A673 (cell line): ENCODE results near the gene FBXW4. TPM values are rescaled to one million over a fixed set of nuclear protein-coding genes. Genes with fewer than 3 reads are reported as not detected.

Source experiments
- BruUV-seq: library from RNA; stranded (reverse); fragments of 400-500 nt; replicated peaks from 2 replicates; lab custom pipeline; 2021; lab: Mats Ljungman, UMichigan
- CTCF ChIA-PET: fragments of 300-600 bp; sonication (Branson Sonifier 250); formaldehyde crosslinking; loops from one replicate; lab custom pipeline; 2022; ENCODE audit warnings: antibody characterized with exemption; lab: Charles Lee
- POLR2A ChIA-PET: fragments of 300-600 bp; sonication (Branson Sonifier 250); formaldehyde crosslinking; loops from one replicate; lab custom pipeline; 2022; ENCODE audit warnings: antibody characterized with exemption; ENCODE audit not compliant: low non-redundant PET; lab: Charles Lee
- DNase-seq: peaks from one replicate; pipeline ENCODE4 v3.0.0-alpha.2; 2015; ENCODE audit warnings: low spot score
- H3K27ac ChIP-seq: fragments of 200-600 bp; sonication (generic); 2 replicates; pipeline ENCODE4 v1.5.1; 2016; ENCODE audit warnings: mixed run types, low read depth, mild to moderate bottlenecking, mixed read lengths, antibody characterized with exemption, low read length; ENCODE audit not compliant: poor library complexity, severe bottlenecking
- H3K27me3 ChIP-seq: fragments of 200-600 bp; sonication (generic); replicated peaks from 2 replicates; pipeline ENCODE4 v1.6.1; 2017; ENCODE audit warnings: mixed run types, low read depth, mild to moderate bottlenecking, mixed read lengths, antibody characterized with exemption, low read length; ENCODE audit not compliant: insufficient read depth, poor library complexity
- H3K36me3 ChIP-seq: fragments of 200-600 bp; sonication (generic); 2 replicates; pipeline ENCODE4 v1.6.1; 2016; ENCODE audit warnings: mixed run types, mild to moderate bottlenecking, mixed read lengths, antibody characterized with exemption, low read length; ENCODE audit not compliant: insufficient read depth, poor library complexity, severe bottlenecking
- H3K4me1 ChIP-seq: fragments of 200-600 bp; sonication (generic); 2 replicates; pipeline ENCODE4 v1.6.1; 2017; ENCODE audit warnings: mixed run types, mild to moderate bottlenecking, mixed read lengths, antibody characterized with exemption, low read length; ENCODE audit not compliant: insufficient read depth, poor library complexity, severe bottlenecking
- H3K4me3 ChIP-seq: fragments of 200-600 bp; sonication (generic); 2 replicates; pipeline ENCODE4 v1.5.1; 2016; ENCODE audit warnings: low read depth, mixed run types, mild to moderate bottlenecking, mixed read lengths, low read length; ENCODE audit not compliant: poor library complexity, severe bottlenecking
- H3K9me3 ChIP-seq: fragments of 200-600 bp; sonication (generic); 2 replicates; pipeline ENCODE4 v1.6.1; 2016; ENCODE audit warnings: mixed run types, low read depth, mild to moderate bottlenecking, mixed read lengths, antibody characterized with exemption, low read length; ENCODE audit not compliant: poor library complexity, severe bottlenecking
- EZH2 ChIP-seq: fragments of 200-600 bp; sonication (generic); IDR thresholded peaks from 2 replicates; pipeline ENCODE4 v1.6.1; 2017; ENCODE audit warnings: borderline replicate concordance, low read depth, mild to moderate bottlenecking, mixed read lengths, antibody characterized with exemption, low read length; ENCODE audit not compliant: poor library complexity, severe bottlenecking
- intact Hi-C: fragments of 100-400 bp; cut with micrococcal nuclease; formaldehyde crosslinking; loops from one replicate; pipeline ENCODE4 v1.10.0; 2022; ENCODE audit not compliant: unreplicated experiment
- total RNA-seq: library from RNA; stranded (reverse); gene quantifications from 2 replicates; pipeline ENCODE4 v1.2.3, GENCODE V29; 2021
- TF ChIP-seq, protein P1 (sequence below): fragments of 300-800, 200-600 bp; sonication (generic); conservative IDR thresholded peaks from 2 replicates; pipeline ENCODE4 v1.5.1; 2017; ENCODE audit warnings: low read depth, mild to moderate bottlenecking, antibody characterized with exemption, low read length, moderate library complexity, mixed read lengths

The FBXW4 gene
- total RNA-seq, 1 experiment from 2014 or later = 19.5 TPM

DNA sequence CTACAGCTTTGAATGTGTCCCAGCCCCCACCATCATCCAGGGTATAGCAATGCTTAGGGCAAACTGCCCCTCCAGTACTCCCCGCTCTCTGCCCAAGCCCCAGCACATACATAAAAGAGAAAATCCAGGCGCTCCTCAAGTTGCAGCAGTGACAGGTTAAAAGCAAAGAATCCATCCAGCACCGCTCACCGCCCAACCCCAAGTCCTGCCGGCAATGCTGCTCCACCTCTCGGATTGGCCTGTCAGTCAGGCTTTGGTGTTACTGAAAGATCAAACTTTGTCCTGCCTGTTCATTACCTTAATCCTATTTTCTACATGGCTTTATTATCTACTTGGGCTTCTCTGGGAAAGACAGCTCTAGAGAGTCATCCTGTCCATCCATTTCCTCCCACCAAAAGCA lies 75.0 kb downstream of the FBXW4 start:
- TF ChIP-seq, protein P1, sequence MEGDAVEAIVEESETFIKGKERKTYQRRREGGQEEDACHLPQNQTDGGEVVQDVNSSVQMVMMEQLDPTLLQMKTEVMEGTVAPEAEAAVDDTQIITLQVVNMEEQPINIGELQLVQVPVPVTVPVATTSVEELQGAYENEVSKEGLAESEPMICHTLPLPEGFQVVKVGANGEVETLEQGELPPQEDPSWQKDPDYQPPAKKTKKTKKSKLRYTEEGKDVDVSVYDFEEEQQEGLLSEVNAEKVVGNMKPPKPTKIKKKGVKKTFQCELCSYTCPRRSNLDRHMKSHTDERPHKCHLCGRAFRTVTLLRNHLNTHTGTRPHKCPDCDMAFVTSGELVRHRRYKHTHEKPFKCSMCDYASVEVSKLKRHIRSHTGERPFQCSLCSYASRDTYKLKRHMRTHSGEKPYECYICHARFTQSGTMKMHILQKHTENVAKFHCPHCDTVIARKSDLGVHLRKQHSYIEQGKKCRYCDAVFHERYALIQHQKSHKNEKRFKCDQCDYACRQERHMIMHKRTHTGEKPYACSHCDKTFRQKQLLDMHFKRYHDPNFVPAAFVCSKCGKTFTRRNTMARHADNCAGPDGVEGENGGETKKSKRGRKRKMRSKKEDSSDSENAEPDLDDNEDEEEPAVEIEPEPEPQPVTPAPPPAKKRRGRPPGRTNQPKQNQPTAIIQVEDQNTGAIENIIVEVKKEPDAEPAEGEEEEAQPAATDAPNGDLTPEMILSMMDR = no peak
- no peak for TF ChIP-seq EZH2
- ChIA-PET CTCF (no interaction called here), POLR2A (no interaction called here)
- Histone ChIP-seq H3K4me1 (no peaks in the 10 kb centered on the region), H3K27me3 (no peaks in the 10 kb centered on the region), H3K36me3 (no peaks in the 10 kb centered on the region), H3K9me3 (no peaks in the 10 kb centered on the region), H3K27ac (no peak overlapping the region), H3K4me3 (no peak overlapping the region)
- no peak for DNase-seq
- intact Hi-C loops = no loop called here
- no TSS peak for BruUV-seq

DNA sequence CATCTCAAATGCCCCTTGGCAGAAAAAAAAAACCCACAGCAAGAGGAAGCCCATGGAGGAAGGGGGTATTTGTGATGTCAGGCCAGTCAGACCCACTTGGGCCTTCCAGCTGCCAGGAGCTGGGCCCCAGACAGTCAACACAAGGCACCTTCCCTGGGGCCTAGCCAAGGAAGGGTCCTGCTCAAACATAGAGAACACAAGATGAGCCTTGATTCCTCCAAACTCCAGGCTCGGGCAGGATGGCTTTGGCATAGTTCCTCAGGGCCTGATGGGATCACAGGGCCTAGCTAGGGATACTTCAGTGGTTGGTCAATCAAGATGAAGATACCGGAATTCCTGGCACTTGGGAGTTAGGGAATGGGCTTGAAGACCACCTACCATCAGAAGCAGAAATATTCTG lies 76.1 kb downstream of the FBXW4 start:
- no peak for DNase-seq
- H3K27me3 ChIP-seq = no peaks in the 10 kb centered on the region
- H3K27ac ChIP-seq = no peak overlapping the region
- no peaks in the 10 kb centered on the region for H3K36me3 ChIP-seq
- POLR2A ChIA-PET = no interaction called here
- CTCF ChIA-PET = no interaction called here
- BruUV-seq = no TSS peak
- no peaks in the 10 kb centered on the region for H3K4me1 ChIP-seq
- H3K9me3 ChIP-seq = no peaks in the 10 kb centered on the region
- intact Hi-C loops = no loop called here
- no peak overlapping the region for H3K4me3 ChIP-seq
- no peak for TF ChIP-seq EZH2
- TF ChIP-seq, protein P1 = no peak

DNA sequence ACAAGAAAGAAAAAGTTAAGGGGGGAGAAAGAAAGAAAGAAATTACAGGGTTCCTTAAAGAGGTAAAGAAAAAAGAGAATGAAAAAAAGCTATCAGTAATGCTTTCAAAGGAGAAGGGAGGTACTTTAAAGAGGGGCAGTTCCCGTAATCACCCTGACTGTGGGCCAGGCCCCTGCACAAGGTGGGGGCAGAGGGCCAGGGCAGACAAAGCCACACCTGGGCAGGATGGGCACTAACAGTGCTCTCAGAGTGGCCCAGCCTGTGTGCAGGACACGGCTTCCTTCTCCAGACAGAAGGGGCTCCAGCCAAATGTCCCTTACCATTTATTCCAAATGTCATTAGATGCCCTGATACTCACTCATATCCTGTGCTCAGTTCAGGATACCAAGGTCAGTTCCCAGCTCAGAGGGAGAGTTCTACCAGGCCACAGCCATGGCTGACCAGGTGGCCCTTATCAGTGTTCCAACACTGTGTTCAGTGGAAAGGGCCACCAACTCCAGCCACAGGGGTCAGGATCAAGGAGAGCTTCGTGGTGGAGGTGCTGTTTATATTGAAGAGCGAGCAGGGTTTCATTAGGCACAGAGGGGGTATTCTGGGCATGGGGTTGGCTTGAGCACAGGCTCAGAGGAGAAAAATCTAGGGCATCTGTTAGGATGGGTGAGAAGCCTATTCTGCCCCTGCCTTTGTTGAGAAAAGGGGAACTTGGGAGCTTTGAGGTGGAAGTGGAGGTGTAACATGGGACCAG lies 77.0 kb downstream of the FBXW4 start:
- no peak for TF ChIP-seq EZH2
- TF ChIP-seq, protein P1 = no peak
- intact Hi-C loops = no loop called here
- POLR2A ChIA-PET = no interaction called here
- no peak for DNase-seq
- CTCF ChIA-PET = interaction anchor here (1.5 kb wide), 1 partner anchor 15 kb away, joined by 4 read pairs; no protein-coding TSS in a partner anchor
- Histone ChIP-seq H3K36me3 (no peaks in the 10 kb centered on the region), H3K9me3 (no peaks in the 10 kb centered on the region), H3K4me1 (no peaks in the 10 kb centered on the region), H3K27ac (no peak overlapping the region), H3K27me3 (no peaks in the 10 kb centered on the region), H3K4me3 (no peak overlapping the region)
- BruUV-seq = no TSS peak
